Right renal cortex interstitium (tissue), 3 donors: ENCODE data around the gene CEP89. TPM values are rescaled to one million over a fixed set of nuclear protein-coding genes. Genes with fewer than 3 reads are reported as not detected.
"Not testable (repeated sequence)": the region's sequence is repeated elsewhere in the genome, so short reads cannot be mapped to it uniquely, and the experiment has no call there.

Experiments used
- DNase-seq, 3 donors: peaks; one replicate each; pipeline ENCODE4 v3.0.0-alpha.2; 2013; ENCODE audit warnings: low read depth in 3 of 3, low spot score in 2 of 3
- polyA plus RNA-seq, 3 donors: library from polyadenylated mRNA; unstranded; fragments of 120-200 nt; gene quantifications; one replicate each; pipeline ENCODE4 v1.2.1, GENCODE V29; 2013; ENCODE audit not compliant: insufficient read length in 3 of 3

Gene CEP89
- polyA plus RNA-seq, 3 donors = 29.4 to 31.9 (median 30.1) TPM

DNA sequence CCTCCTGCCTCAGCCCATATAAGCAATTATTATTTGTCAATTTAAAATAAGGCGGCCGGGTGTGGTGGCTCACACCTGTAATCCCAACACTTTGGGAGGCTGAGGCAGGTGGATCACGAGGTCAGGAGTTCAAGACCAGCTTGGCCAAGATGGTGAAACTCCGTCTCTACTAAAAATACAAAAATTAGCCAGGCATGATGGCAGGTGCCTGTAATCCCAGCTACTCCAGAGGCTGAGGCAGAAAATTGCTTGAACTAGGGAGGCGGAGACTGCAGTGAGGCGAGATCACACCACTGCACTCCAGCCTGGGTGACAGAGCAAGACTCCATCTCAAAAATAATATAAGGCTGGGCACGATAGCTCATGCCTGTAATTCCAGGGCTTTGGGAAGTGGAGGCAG, 114.9 kb downstream of the CEP89 start:
- not testable (repeated sequence) for DNase-seq

DNA sequence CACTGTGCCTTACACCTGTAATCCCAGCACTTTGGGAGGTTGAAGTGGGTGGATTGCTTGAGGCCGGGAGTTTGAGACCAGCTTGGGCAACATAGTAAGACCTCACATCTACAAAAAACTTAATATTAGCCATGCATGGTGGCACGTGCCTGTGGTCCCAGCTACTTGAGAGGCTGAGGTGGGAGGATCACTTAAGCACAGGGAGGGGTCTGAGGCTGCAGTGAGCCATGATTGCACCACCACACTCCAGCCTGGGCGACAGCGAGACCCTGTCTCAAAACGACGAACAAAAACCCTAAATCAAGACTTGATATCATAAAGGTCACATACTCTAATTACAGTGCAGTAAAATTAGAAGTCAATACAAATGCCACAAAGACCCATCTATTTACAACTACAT, 119.5 kb downstream of the CEP89 start:
- DNase-seq = no peak

DNA sequence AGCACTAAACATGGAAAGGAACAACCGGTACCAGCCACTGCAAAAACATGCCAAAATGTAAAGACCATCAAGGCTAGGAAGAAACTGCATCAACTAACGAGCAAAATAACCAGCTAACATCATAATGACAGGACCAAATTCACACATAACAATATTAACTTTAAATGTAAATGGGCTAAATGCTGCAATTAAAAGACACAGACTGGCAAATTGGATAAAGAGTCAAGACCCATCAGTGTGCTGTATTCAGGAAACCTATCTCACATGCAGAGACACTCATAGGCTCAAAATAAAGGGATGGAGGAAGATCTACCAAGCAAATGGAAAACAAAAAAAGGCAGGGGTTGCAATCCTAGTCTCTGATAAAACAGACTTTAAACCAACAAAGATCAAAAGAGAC, 123.7 kb downstream of the CEP89 start:
- DNase-seq = not testable (repeated sequence)

DNA sequence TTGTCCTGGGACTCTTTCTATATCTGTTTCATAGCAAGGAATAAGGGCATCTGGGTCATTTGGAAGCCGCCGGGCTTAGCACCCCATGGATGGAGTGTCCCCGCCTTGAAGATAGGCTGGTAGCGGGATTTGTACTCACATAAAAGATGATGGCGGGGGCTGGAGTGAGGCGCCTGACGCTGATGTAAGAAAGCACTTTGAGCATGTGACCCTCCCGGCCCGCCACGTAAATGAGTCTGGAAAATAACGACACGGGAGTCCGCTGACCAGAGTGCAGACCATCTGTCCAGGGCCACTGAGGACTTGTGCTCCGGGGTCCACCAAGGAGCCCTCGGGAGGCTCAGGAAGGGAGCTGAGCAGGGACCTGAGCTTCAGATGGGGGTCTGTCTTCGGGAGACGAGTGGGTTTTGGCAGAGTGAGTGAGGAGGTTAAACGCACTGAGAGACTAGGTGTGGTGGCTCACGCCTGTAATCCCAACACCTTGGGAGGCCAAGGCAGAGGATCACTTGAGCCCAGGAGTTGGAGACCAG, 128.0 kb downstream of the CEP89 start:
- DNase-seq = no peak

DNA sequence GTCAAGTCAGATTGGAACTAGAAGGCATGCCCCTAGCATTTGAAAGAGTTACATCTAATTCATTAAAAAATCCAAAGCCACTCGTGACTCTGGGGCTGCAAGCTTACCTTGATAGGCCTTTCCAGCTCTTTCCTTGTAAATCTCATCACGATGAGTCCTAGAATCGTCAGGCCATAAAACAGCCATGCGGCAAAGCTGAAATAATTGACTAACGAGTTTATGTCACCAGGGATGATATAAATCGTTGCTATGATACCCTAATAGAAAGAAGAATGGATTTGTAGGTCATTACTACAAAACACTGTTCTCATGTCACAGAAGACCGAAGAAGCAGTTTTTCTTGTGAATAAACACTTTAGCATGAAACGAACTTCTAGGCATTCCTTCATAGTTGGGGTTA, 129.7 kb downstream of the CEP89 start:
- DNase-seq = no peak

DNA sequence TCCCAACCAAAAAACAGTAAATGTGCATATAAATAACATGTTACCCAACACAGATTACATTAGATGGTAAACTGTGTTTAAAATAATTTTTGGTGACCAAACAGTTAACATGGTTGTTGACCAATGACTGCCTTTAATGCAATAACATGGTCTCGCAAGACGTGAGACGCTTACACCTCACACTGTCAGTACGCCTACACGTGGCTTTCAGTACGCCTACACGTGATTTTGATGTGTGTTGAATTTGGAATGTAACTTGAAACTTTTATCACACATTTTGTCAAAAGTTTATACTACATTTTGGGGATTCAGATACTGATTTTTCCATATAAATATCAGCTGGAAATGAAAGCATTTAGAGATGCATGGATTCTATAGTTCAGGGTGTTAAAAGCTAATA, 134.2 kb downstream of the CEP89 start:
- no peak for DNase-seq

DNA sequence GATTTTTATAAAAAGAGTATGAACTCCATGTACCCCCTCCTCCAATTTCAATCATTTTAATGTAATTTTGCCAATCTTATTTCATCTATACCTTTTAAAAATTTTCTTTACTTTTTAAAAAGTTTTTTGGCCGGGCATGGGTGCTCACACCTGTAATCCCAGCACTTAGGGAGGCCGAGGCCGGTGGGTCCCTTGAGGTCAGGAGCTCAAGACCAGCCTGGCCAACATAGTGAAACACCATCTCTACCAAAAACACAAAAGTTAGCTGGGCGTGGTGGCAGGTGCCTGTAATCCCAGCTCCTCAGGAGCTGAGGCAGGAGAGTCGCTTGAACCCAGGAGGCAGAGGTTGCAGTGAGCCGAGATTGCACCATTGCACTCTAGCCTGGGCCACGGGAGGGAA, 138.4 kb downstream of the CEP89 start:
- DNase-seq = not testable (repeated sequence)

DNA sequence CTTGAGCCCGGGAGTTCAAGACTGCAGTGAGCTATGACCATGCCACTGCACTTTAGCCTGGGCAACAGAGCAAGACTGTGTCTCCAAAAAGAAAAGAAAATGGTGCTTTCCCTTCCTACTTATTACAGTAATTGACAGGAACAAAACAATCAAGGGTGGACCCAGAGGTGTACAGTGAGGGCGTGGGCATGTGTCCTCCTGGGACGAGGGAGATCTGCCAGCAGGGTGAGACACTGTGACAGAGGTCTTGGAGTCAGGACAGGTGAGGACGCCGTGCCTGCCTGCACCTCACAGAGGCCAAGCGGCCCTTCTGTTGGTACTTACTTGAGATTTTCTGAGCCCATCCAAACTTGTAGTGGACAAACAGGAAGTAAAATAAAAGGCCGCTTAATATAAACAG, 138.9 kb downstream of the CEP89 start:
- DNase-seq = not testable (repeated sequence)

DNA sequence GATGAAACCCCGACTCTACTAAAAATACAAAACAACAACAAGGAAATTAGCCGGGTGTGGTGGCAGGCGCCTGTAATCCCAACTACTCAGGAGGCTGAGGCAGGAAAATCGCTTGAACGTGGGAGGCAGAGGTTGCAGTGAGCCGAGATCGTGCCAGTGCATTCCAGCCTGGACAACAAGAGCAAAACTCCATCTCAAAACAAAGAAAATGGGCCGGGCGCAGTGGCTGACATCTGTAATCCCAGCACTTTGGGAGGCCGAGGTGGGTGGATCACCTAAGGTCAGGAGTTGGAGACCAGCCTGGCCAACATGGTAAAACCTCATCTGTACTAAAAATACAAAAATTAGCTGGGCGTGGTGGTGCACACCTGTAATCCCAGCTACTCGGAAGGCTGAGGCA, 139.7 kb downstream of the CEP89 start:
- DNase-seq = not testable (repeated sequence)

DNA sequence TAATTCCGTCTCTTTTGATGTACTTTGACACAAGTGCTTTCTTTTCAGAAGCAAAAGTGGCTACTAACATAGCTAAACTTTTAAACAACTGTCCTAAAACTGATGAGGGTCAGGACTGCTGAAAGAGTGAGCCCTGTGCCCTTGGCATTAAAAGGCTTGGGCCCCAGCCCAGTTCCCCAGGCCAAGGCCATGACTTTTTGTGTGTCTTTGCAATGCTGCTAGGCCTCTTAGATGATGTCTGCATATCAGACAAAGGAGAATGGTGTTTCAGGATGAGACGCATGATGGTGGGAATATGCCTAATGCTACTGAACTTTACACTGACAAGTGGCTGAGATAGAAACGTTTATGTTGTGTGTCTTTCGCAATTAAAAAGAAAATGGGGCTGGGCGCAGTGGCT, 140.1 kb downstream of the CEP89 start:
- DNase-seq = no peak

DNA sequence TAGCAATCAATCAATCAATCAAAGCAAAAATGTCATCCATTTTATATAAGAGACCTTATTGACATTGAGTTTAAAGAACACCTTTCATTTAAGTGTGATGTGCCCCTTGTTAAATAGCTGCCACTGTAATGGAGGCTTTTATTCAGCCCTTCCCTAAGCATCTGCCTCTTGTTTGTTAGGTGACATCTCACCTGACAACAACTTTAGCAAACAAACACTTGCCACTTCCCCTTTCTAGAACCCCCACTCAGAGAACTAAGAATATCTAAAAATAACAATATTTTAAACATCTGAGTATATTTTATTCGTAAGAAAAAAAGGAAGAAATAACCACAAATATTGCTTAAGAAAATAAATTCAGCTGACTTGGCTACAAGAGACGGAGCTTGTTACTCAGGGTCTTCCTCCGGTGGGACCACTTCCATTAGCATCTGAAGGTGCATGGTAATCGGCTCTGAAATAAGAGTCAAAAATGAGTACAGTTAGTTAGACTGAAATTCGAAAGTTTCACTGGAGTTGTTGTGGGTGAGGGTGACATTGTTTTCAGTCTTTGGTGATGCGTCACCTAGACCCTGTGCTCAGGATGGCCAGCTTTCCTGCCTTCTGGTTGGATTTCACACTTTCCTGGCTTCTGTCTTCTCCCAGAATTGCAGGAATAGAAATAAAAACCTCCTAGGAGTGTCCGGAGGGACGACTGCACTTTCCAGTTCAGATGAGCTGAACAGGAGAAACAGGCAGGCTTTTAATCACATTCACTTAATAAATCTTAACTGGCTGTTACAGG, 141.3 kb downstream of the CEP89 start:
- DNase-seq = no peak

DNA sequence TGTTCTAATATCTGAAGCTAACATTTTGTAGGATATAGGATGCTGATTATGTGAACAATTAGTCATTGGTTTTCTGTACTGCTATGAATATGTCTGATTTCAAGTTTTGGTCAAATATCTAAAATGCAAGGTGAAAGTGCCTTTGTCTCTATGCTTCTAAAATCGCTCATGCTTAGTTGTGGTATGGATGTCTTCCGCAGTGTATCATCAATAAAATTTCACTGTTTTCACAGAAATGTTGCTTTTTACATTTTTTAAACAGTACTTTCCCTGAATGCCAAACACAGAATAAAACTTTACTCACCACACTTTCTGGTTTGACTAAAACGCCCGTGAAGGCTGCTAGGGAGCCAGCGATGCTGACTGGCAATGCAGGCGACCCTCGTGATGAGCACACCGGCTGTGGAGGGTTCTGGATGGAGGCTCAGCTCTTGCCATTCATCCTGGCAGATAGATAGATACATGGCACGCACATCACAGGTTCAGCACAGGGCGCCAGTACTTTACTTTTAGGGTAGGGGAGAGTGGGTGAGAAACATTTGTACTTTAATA, 142.3 kb downstream of the CEP89 start:
- no peak for DNase-seq

DNA sequence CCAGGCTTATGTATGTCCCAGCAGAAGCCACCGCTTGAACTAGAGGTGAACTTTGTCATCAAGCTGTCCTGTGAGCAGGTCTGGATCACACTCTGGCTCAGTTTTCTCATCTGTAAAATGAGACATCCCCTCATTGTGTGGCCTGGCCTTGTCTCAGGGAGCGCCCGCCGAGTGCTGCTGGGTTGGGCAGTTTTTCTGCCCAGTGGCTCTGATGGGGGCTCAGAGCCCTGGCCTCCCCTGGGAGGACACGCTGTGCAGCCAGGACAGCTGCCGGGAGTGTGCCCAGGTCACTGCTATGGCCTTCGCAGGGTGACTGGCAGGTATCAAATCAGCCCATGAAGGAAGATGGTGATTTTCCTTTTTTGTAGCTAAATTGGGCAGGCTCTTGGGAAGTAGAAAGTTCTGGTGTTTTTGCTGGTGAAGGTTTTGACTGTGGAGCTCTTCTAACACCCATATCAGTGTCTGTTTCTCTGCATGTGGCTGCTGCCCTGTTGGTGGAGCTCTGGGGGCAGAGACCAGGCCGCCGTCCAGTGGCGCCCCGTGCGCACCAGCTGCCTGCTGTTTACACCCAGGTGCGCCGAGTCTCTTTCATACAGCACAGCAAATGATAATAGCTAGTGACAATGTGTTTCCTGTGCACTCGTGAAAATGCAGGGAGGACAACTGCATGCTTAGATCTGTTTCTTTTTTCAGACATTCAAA, 143.0 kb downstream of the CEP89 start:
- no peak for DNase-seq

DNA sequence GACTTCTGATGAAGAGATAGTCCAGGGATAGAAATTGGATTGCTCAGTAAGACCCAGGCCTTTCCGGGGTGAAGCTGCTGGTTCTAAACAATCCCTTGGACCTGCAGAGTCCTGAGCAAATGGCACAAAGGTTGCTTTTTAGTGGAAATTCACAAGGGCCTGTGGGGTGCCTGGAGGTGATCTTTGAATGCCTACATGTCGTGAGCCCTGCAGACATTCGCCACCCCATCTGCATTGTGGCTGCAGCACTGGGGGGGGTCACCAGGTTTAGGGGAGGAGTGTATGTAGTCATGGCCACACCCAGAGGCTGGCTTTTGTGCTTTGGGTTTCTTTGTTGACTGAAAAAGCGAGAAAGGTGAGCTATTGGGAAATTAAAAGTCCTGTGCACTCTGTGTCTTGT, 143.6 kb downstream of the CEP89 start:
- DNase-seq = no peak

Other genes with a start within 250 kb of the CEP89 start
- gene SLC7A9, start 102.2 kb downstream of the CEP89 start, polyA plus RNA-seq = 10 to 100 TPM; 13.5 to 15.4 (median 15.0) TPM
- gene FAAP24, start 284 bp upstream of the CEP89 start, polyA plus RNA-seq = 1 to 10 TPM; 3.0 to 3.8 (median 3.2) TPM
- 10 to 100 TPM; 17.4 to 21.3 (median 18.4) TPM for gene RHPN2, start 92.9 kb upstream of the CEP89 start, polyA plus RNA-seq
- gene GPATCH1, start 109.2 kb upstream of the CEP89 start, polyA plus RNA-seq = 10 to 100 TPM; 12.4 to 13.2 (median 12.7) TPM
- gene WDR88, start 160.2 kb upstream of the CEP89 start, polyA plus RNA-seq = 1 to 10 TPM in 2 of 3 donors, under 1 TPM in 1; 0.82 to 1.3 (median 1.1) TPM
- 10 to 100 TPM; 18.1 to 21.5 (median 18.2) TPM for gene LRP3, start 222.4 kb upstream of the CEP89 start, polyA plus RNA-seq